HCT116 (cell line): Measurements from ENCODE around the gene MAP4K2.

ENCODE experiments used
- EZH2 ChIP-seq: fragments of 200-600 bp; sonication (generic); IDR thresholded peaks from 2 replicates; pipeline ENCODE4 v1.6.1; 2017; ENCODE audit warnings: antibody characterized with exemption, mixed run types
- MAX ChIP-seq: IDR thresholded peaks from 2 replicates; pipeline ENCODE4 v1.6.1; 2012
- SIN3A ChIP-seq: IDR thresholded peaks from 2 replicates; pipeline ENCODE4 v1.6.1; 2012; ENCODE audit warnings: low read depth
- YY1 ChIP-seq: IDR thresholded peaks from 2 replicates; pipeline ENCODE4 v1.6.1; 2011; ENCODE audit warnings: low read length, low read depth, moderate library complexity, mild to moderate bottlenecking; ENCODE audit not compliant: insufficient replicate concordance; ENCODE audit errors: extremely low read depth

GRCh38 chr11:64767344-64768299 lies 35.4 kb downstream of the MAP4K2 start:
- TF ChIP-seq YY1 (no peak), MAX (no peak), SIN3A (no peak), EZH2 (no peak)
